SU-DHL-6 (cell line): ENCODE data around the gene PLEKHM1.
"Not testable (repeated sequence)": the region's sequence is repeated elsewhere in the genome, so short reads cannot be mapped to it uniquely, and the experiment has no call there.

ENCODE experiments used
- H2AFZ ChIP-seq: fragments of 200-600 bp; sonication (generic); 2 replicates; pipeline ENCODE4 v1.6.1; 2014; ENCODE audit warnings: low read depth, mild to moderate bottlenecking, moderate library complexity, mixed read lengths, antibody characterized with exemption, low read length; ENCODE audit not compliant: severe bottlenecking
- H3F3A ChIP-seq: fragments of 200-600 bp; shearing (Covaris generic); 2 replicates; pipeline ENCODE4 v1.6.0; 2016; ENCODE audit warnings: antibody characterized with exemption, mild to moderate bottlenecking; ENCODE audit not compliant: insufficient read depth
- H3K27ac ChIP-seq: fragments of 200-600 bp; sonication (generic); 2 replicates; pipeline ENCODE4 v1.5.1; 2016; ENCODE audit warnings: low read depth, mild to moderate bottlenecking, low read length, moderate library complexity, mixed read lengths
- H3K27me3 ChIP-seq: fragments of 200-600 bp; sonication (generic), shearing (Covaris generic); 2 replicates; pipeline ENCODE4 v1.6.0; 2014; ENCODE audit warnings: mild to moderate bottlenecking, low read length
- H3K36me3 ChIP-seq: fragments of 200-600 bp; sonication (generic); 2 replicates; pipeline ENCODE4 v1.6.1; 2014; ENCODE audit warnings: mild to moderate bottlenecking, low read length, mixed read lengths
- H3K4me2 ChIP-seq: fragments of 300-600, 200-600 bp; shearing (Covaris generic), sonication (generic); 2 replicates; pipeline ENCODE4 v1.6.0; 2014; ENCODE audit warnings: low read length, low read depth, mild to moderate bottlenecking; ENCODE audit not compliant: poor library complexity, severe bottlenecking
- H3K4me3 ChIP-seq: fragments of 200-600 bp; sonication (generic); 2 replicates; pipeline ENCODE4 v1.5.1; 2014; ENCODE audit warnings: antibody characterized with exemption, low read length, mild to moderate bottlenecking, mixed read lengths; ENCODE audit not compliant: insufficient read depth, poor library complexity, severe bottlenecking
- H3K79me2 ChIP-seq: fragments of 200-600 bp; sonication (generic); 2 replicates; pipeline ENCODE4 v1.6.1; 2014; ENCODE audit warnings: mild to moderate bottlenecking, low read length, moderate library complexity; ENCODE audit not compliant: insufficient read depth
- H3K9ac ChIP-seq: fragments of 200-600 bp; sonication (generic); 2 replicates; pipeline ENCODE4 v1.7.0; 2014; ENCODE audit warnings: mild to moderate bottlenecking, low read length
- H3K9me2 ChIP-seq: fragments of 200-600 bp; sonication (generic); replicated peaks from 2 replicates; pipeline ENCODE4 v1.6.1; 2014; ENCODE audit warnings: low read length; ENCODE audit not compliant: insufficient read depth
- H3K9me3 ChIP-seq: fragments of 200-600 bp; sonication (generic); 2 replicates; pipeline ENCODE4 v1.6.1; 2014; ENCODE audit warnings: low read length, mixed read lengths; ENCODE audit not compliant: insufficient read depth
- H4K20me1 ChIP-seq: fragments of 200-600 bp; sonication (generic); 2 replicates; pipeline ENCODE4 v1.6.1; 2014; ENCODE audit warnings: low read depth, mild to moderate bottlenecking, antibody characterized with exemption, low read length, moderate library complexity, mixed read lengths

PLEKHM1 gene

GRCh38 chr17:45448483-45448882 lies 42.0 kb downstream of the PLEKHM1 start:
- H3K4me2 ChIP-seq, H3K79me2 ChIP-seq, H3K27ac ChIP-seq, H4K20me1 ChIP-seq, H3F3A ChIP-seq, H2AFZ ChIP-seq, H3K9me3 ChIP-seq, H3K36me3 ChIP-seq, H3K9me2 ChIP-seq, H3K9ac ChIP-seq, H3K27me3 ChIP-seq, H3K4me3 ChIP-seq: not testable (repeated sequence)

GRCh38 chr17:45448066-45448465 lies 42.5 kb downstream of the PLEKHM1 start:
- H2AFZ ChIP-seq, H3K4me3 ChIP-seq, H3K27ac ChIP-seq, H3K36me3 ChIP-seq, H3K27me3 ChIP-seq, H3F3A ChIP-seq, H4K20me1 ChIP-seq, H3K9ac ChIP-seq, H3K9me2 ChIP-seq, H3K79me2 ChIP-seq, H3K4me2 ChIP-seq, H3K9me3 ChIP-seq: not testable (repeated sequence)

DNA sequence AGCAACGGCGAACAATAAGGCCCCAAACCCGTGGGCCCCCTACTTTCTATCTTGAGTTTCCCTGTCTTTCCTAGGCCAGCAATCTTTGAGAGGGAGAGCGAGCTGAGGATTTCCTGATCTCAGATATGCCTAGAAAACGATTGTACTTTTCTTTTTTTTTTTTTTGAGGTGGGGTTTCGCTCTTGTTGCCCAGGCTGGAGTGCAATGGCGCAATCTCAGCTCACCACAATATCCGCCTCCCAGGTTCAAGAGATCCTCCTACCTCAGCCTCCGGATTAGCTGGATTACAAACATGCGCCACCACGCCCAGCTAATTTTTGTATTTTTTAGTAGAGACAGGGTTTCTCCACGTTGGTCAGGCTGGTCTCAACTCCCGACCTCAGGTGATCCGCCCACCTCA lies 42.9 kb downstream of the PLEKHM1 start:
- H2AFZ ChIP-seq, H3K36me3 ChIP-seq, H3K9ac ChIP-seq, H3K9me2 ChIP-seq, H3K27me3 ChIP-seq, H3K27ac ChIP-seq, H3F3A ChIP-seq, H3K4me3 ChIP-seq, H4K20me1 ChIP-seq, H3K4me2 ChIP-seq, H3K9me3 ChIP-seq, H3K79me2 ChIP-seq: not testable (repeated sequence)

DNA sequence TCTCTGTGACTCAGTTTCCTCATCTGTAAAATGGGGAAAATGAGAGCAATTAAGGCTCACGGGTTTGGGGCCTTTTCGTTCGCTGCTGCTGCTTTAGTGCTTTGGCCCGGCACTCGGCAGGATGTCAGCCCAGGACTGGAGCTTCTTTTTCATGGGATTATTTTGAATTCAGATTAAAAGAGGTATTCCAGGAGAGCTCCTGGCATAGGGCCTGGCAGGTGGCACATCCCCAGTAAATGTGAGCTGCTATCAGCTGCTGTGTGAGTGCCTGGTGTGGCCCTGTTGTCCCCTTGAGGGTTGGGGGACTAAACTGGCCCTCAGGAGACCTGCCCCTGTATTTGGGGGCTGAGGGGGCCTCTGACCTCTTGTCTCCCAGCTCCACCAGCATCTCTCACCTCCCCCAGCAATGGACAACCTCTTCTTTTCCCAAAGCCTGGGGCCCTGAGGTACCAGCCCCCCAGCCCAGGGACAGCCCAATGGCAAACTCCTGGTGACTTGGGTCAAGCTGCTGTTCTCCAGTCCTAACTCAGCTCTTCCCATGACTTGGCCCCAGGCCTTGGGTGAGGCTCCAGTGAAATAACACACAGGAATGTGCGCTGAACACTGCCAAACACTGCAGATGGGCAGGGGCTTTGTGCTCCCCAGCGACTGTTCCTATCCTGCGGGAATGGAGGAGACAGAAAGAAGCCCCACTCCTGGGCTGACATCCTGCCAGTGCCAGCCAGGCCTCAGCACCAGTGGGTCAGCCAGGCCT lies 43.5 kb downstream of the PLEKHM1 start:
- H2AFZ ChIP-seq, H3K79me2 ChIP-seq, H3K9me2 ChIP-seq, H4K20me1 ChIP-seq, H3K4me3 ChIP-seq, H3K4me2 ChIP-seq, H3K27ac ChIP-seq, H3K27me3 ChIP-seq, H3F3A ChIP-seq, H3K9me3 ChIP-seq, H3K9ac ChIP-seq, H3K36me3 ChIP-seq: not testable (repeated sequence)

GRCh38 chr17:45445901-45446743 lies 44.4 kb downstream of the PLEKHM1 start:
- not testable (repeated sequence) for H3K9me2 ChIP-seq, H3K27me3 ChIP-seq, H3K36me3 ChIP-seq, H4K20me1 ChIP-seq, H3K4me3 ChIP-seq, H3K9ac ChIP-seq, H3K79me2 ChIP-seq, H2AFZ ChIP-seq, H3K9me3 ChIP-seq, H3F3A ChIP-seq, H3K27ac ChIP-seq, H3K4me2 ChIP-seq

- not testable (repeated sequence) for H4K20me1 ChIP-seq, H3K27ac ChIP-seq, H3K36me3 ChIP-seq
These were observed 45.4 kb downstream of the PLEKHM1 start for GRCh38 chr17:45444856-45445820.

GRCh38 chr17:45444301-45444700 lies 46.2 kb downstream of the PLEKHM1 start:
- not testable (repeated sequence) for H3K9ac ChIP-seq, H3K27ac ChIP-seq, H3K9me3 ChIP-seq, H3K9me2 ChIP-seq, H2AFZ ChIP-seq, H3K4me2 ChIP-seq, H4K20me1 ChIP-seq, H3K4me3 ChIP-seq, H3K79me2 ChIP-seq, H3K36me3 ChIP-seq, H3F3A ChIP-seq, H3K27me3 ChIP-seq

More at GRCh38 chr17:45444856-45445820, 45.4 kb downstream of the PLEKHM1 start:
- H3K27me3 ChIP-seq, H3K4me3 ChIP-seq, H3K9me2 ChIP-seq, H3F3A ChIP-seq, H3K9ac ChIP-seq, H2AFZ ChIP-seq, H3K79me2 ChIP-seq, H3K9me3 ChIP-seq, H3K4me2 ChIP-seq: not testable (repeated sequence)
